NCI-H1930 (cell line): ENCODE data around the gene GRHL1.
"Not testable (repeated sequence)": the region's sequence is repeated elsewhere in the genome, so short reads cannot be mapped to it uniquely, and the experiment has no call there.

Source experiments
- DNase-seq, 2 experiments: peaks; one replicate each; lab custom pipeline; 2025; lab: John Stamatoyannopoulos, UW

Gene GRHL1

GRCh38 chr2:10009811-10010781 is 58.6 kb downstream of the GRHL1 start:
- no peak for DNase-seq

- not testable (repeated sequence) for DNase-seq
Measured at GRCh38 chr2:10010861-10011605, 59.5 kb downstream of the GRHL1 start.

- DNase-seq = peak; percentile 79 to 85
Measured at GRCh38 chr2:10011606-10012325, 60.3 kb downstream of the GRHL1 start.

- DNase-seq = peak in 1 of 2 experiments; percentile 91
Measured at GRCh38 chr2:10012366-10012962, 61.0 kb downstream of the GRHL1 start.

GRCh38 chr2:10012963-10013461 is 61.5 kb downstream of the GRHL1 start:
- DNase-seq = peak; percentile 91

GRCh38 chr2:10013651-10014417 is 62.3 kb downstream of the GRHL1 start:
- peak; percentile 72 to 87 for DNase-seq

GRCh38 chr2:10014418-10015190 is 63.1 kb downstream of the GRHL1 start:
- peak; percentile 23 to 67 for DNase-seq

GRCh38 chr2:10015376-10015989 is 64.0 kb downstream of the GRHL1 start:
- peak in 1 of 2 experiments; percentile 84 for DNase-seq

- DNase-seq = peak in 1 of 2 experiments; percentile 22
Measured at GRCh38 chr2:10016001-10016801, 64.7 kb downstream of the GRHL1 start.

GRCh38 chr2:10016802-10017258 is 65.3 kb downstream of the GRHL1 start:
- DNase-seq = no peak

- no peak for DNase-seq
Measured at GRCh38 chr2:10017313-10017941, 65.9 kb downstream of the GRHL1 start.

- no peak for DNase-seq
Measured at GRCh38 chr2:10019174-10019573, 67.7 kb downstream of the GRHL1 start.

GRCh38 chr2:10019602-10020400 is 68.3 kb downstream of the GRHL1 start:
- DNase-seq = no peak

GRCh38 chr2:10022041-10022421 is 70.5 kb downstream of the GRHL1 start:
- DNase-seq = no peak

GRCh38 chr2:10022445-10022844 is 71.0 kb downstream of the GRHL1 start:
- DNase-seq = no peak

- DNase-seq = no peak
Measured at GRCh38 chr2:10022966-10023662, 71.6 kb downstream of the GRHL1 start.
